ENCODE results near the gene CCDC57.
"Not testable (repeated sequence)": the region's sequence is repeated elsewhere in the genome, so short reads cannot be mapped to it uniquely, and the experiment has no call there.

CCDC57 gene, protein sequence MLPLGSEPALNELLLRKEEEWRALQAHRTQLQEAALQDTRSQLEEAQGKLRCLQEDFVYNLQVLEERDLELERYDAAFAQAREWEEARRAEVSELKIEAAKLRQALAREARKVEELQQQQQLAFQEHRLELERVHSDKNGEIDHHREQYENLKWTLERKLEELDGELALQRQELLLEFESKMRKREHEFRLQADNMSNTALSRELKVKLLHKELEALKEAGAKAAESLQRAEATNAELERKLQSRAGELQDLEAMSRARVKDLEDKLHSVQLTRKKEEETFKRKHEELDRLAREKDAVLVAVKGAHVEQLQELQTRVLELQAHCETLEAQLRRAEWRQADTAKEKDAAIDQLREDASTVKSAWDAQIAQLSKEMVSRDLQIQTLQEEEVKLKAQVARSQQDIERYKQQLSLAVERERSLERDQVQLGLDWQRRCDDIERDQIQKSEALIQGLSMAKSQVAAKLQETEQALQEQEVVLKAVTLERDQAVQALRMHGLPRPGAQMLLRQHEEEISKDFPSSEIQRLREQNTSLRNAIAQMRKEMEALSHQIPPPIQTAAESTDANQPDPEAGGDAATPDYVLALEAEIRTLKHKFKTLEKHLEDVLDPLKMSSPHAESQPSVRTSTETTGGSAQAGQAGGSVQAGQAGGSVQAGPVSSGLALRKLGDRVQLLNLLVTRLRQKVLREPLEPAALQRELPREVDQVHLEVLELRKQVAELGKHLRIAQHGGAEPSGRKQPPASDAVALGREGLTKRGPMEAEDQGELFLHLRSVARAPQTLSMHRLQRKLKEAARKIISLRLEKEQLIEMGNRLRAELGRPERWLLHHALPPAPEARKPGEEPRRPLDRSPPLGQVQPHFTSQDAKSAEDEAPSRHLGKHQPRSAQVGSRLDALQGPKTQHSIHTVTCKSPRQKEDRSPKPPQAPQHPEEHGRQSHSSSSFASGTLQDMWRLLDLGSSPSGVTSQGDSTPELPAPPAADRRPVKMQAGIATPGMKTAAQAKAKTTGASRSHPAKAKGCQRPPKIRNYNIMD

DNA sequence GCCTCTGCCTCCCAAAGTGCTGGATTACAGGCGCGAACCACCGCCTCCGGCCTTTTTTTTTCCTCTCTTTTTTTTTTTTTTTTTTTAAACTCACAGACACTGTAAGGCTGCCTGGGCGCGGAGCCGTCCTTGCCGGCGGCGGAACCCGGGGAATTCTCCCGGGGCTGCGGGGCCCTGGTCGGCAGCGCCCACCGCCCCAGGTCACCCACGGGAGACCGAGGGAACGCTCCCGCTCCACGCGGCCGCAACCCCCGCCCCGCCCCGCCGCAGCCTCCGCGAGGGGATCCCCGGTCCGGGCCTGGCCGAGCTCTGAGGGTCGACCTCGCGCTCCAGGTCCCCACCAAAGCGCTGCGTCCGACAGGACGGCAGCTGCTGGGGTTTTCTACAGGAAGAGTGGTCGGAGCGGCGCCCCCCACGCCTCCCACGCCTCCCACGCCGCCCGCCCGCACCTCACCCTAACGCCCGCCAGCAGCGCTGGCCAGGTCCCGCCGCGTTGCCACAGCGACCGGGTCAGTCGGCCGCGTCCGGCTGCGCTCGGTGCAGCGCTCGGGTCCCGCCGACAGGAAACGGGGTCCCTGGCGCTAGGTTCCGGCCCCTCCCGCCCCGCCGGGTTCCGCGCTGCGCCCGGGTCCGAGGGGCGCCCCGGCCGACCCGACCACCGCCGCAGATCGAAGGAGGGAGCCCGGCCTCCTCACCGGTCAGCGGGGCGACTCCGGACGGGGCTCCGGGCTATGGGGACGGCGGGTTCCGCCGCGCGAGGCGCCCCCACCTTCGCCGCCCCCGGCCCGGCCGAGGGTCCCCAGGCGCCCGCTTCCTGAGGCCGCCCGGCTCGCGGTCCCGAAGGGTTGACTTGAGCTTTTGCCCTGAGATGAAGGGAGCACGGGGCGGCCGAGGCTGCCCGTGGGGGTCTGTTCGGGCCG lies at the start of gene CCDC57:
Gene CCDC57, minus strand, starts transcription at position 512 of the 920 bp plus-strand sequence. CDS start 10,898 bp downstream, outside the sequence.
- TF ChIP-seq CTCF (IDR thresholded peaks at IDR 0.05; ENCODE audit: insufficient read depth, low read depth, low read length, missing control alignments): no peak
- peak within 1 kb of the TSS; percentile 54 for H3K4me3 ChIP-seq (ENCODE audit: low read length)
- peak; percentile 74 for DNase-seq (ENCODE audit: low read depth)

DNA sequence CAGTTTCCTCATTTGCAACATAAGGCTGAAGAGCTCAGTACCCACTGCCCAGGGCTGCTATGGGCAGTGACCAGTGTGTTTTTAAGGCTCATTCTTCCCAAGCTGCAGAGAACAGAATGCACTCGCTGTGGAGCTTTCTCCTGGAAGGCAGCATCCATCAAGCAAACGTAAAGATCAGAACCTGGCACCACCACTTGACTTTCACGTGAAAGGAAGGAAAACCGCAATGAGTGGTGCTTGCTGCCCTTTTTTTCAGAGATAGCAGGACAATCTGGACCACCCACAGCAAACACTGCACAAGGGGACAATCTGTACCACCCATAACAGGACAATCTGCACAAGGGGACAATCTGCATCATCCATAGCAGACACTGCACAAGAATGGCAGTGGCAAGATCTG lies 49.7 kb upstream of the CCDC57 start:
- no peak overlapping the region for H3K4me3 ChIP-seq (ENCODE audit: low read length)
- TF ChIP-seq CTCF (IDR thresholded peaks at IDR 0.05; ENCODE audit: insufficient read depth, low read depth, low read length, missing control alignments): no peak
- DNase-seq (ENCODE audit: low read depth): no peak

DNA sequence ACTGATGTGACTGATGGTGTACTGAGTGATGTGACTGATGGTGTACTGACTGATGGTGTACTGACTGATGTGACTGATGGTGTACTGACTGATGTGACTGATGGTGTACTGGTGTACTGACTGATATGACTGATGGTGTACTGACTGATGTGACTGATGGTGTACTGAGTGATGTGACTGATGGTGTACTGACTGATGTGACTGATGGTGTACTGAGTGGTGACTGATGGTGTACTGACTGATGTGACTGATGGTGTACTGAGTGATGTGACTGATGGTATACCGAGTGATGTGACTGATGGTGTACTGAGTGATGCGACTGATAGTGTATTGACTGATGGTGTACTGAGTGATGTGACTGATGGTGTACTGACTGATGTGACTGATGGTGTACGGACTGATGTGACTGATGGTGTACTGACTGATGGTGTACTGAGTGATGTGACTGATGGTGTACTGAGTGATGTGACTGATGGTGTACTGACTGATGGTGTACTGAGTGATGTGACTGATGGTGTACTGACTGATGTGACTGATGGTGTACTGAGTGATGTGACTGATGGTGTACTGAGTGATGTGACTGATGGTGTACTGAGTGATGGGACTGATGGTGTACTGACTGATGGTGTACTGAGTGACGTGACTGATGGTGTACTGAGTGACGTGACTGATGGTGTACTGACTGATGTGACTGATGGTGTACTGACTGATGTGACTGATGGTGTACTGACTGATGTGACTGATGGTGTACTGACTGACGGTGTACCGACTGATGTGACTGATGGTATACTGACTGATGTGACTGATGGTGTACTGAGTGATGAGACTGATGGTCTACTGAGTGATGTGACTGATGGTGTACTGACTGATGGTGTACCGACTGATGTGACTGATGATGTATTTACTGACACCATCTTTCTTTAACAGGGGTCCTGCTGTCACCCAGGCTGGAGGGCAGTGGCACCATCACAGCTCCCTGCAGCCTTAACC lies 47.6 kb upstream of the CCDC57 start:
- DNase-seq (ENCODE audit: low read depth); H3K4me3 ChIP-seq (ENCODE audit: low read length): not testable (repeated sequence)

- H3K4me3 ChIP-seq (ENCODE audit: low read length): no peak overlapping the region
- DNase-seq (ENCODE audit: low read depth): no peak
- no peak for TF ChIP-seq CTCF (IDR thresholded peaks at IDR 0.05; ENCODE audit: insufficient read depth, low read depth, low read length, missing control alignments)
Observed at GRCh38 chr17:82258555-82258954, 45.9 kb upstream of the CCDC57 start.

DNA sequence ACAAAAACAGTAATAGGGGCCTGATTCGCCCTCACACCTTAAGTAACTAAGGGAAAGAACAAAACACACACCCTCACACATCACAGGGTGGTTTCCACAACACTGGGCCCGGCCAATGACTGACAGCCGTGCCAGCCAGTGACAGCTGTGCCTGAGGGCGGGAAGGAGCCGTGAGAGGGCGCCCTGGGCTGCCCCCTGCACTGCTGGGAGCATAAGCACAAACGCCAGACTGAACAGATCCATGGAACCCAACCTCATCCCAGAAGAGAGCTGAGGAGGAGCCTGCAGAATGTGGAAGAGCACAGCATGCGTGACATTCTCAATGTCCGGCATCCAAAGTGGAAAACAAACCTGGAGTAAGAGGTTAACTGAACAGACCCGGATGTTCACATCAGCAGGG lies 44.8 kb upstream of the CCDC57 start:
- H3K4me3 ChIP-seq (ENCODE audit: low read length): no peak overlapping the region
- no peak for TF ChIP-seq CTCF (IDR thresholded peaks at IDR 0.05; ENCODE audit: insufficient read depth, low read depth, low read length, missing control alignments)
- peak; percentile 56 for DNase-seq (ENCODE audit: low read depth)

DNA sequence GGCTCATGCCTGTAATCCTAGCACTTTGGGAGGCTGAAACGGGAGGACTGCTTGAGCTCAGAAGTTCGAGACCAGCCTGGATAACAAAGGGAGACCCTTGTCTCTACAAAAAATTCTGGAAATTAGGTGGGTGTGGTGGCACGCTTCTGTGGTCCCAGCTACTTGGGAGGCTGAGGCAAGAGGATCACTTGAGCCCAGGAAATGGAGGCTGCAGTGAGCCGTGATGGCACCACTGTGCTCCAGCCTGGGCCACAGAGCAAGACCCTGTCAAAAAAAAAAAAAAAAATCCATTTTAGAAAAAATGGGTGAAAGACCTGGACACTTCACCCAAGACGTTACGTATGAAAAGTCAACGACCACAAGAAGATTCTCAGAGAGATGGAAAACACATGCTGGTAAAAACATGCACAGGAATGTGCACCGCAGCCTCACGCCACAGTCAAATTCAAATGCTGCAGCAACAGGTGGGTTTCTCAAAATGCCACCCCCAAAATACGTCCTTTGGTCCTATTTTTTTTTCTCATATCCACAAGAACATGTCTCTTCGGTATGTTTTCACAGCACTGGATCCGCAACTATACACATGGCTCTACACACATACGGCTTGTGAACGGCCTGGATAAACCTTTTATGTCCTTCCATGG lies 43.7 kb upstream of the CCDC57 start:
- DNase-seq (ENCODE audit: low read depth): no peak
- H3K4me3 ChIP-seq (ENCODE audit: low read length): no peak overlapping the region
- TF ChIP-seq CTCF (IDR thresholded peaks at IDR 0.05; ENCODE audit: insufficient read depth, low read depth, low read length, missing control alignments): no peak

All from epithelial cell of esophagus (primary cell).